Left ventricle myocardium inferior (tissue), 1 donor: ENCODE data around the gene CELF2. TPM values are rescaled to one million over a fixed set of nuclear protein-coding genes. Genes with fewer than 3 reads are reported as not detected.

Experiments
- DNase-seq: peaks from one replicate; pipeline ENCODE4 v3.0.0-alpha.2; 2020
- H3K27ac ChIP-seq: fragments of 200-600 bp; replicated peaks from 2 replicates; pipeline ENCODE4 v1.8.0; 2021
- H3K27me3 ChIP-seq: fragments of 200-600 bp; 2 replicates; pipeline ENCODE4 v1.8.0; 2021; ENCODE audit warnings: low read depth
- H3K36me3 ChIP-seq: fragments of 200-600 bp; 2 replicates; pipeline ENCODE4 v1.8.0; 2021
- H3K4me1 ChIP-seq: fragments of 200-600 bp; 2 replicates; pipeline ENCODE4 v1.8.0; 2021
- H3K4me3 ChIP-seq: fragments of 200-600 bp; 2 replicates; pipeline ENCODE4 v1.8.0; 2021; ENCODE audit warnings: mild to moderate bottlenecking, moderate library complexity
- H3K9me3 ChIP-seq: fragments of 200-600 bp; replicated peaks from 2 replicates; pipeline ENCODE4 v1.8.0; 2021
- CTCF ChIP-seq: fragments of 200-600 bp; IDR thresholded peaks from 2 replicates; pipeline ENCODE4 v1.8.0; 2021; ENCODE audit warnings: antibody characterized with exemption, mild to moderate bottlenecking, borderline replicate concordance
- intact Hi-C: fragments of 100-400 bp; cut with micrococcal nuclease; formaldehyde crosslinking; loops from one replicate; pipeline ENCODE4 v1.11.0; 2022
- total RNA-seq: library from RNA; stranded (reverse); fragmentation: NEBNext Ultra II Directional; extraction: Animal tissue kit (Norgen Biotek cat#: 25700); gene quantifications from one replicate; pipeline ENCODE4 v1.2.1, GENCODE V29; 2021
- donor health status: DM: no; HTN: yes; CAD: no; lungs with severe emphysema.

CELF2 gene
- total RNA-seq, 1 donor from 2014 or later, result 74.9 TPM

GRCh38 chr10:11150879-11151415, 133.3 kb downstream of the CELF2 start:
- H3K4me1 ChIP-seq, result peaks cover 97% of the 10 kb centered on the region
- peak overlapping the region; percentile 7 for H3K27ac ChIP-seq
- H3K27me3 ChIP-seq, result no peaks in the 10 kb centered on the region
- no peaks in the 10 kb centered on the region for H3K36me3 ChIP-seq
- H3K4me3 ChIP-seq, result no peak overlapping the region
- no peak for TF ChIP-seq CTCF
- no peaks in the 10 kb centered on the region for H3K9me3 ChIP-seq
- no peak for DNase-seq
- intact Hi-C loops, result no loop called here

GRCh38 chr10:11152801-11153200, 135.1 kb downstream of the CELF2 start:
- no peaks in the 10 kb centered on the region for H3K27me3 ChIP-seq
- no peak for DNase-seq
- H3K4me1 ChIP-seq, result peaks cover 93% of the 10 kb centered on the region
- intact Hi-C loops, result no loop called here
- no peak overlapping the region for H3K4me3 ChIP-seq
- no peaks in the 10 kb centered on the region for H3K9me3 ChIP-seq
- no peak for TF ChIP-seq CTCF
- no peaks in the 10 kb centered on the region for H3K36me3 ChIP-seq
- no peak overlapping the region for H3K27ac ChIP-seq

GRCh38 chr10:11153245-11153644, 135.6 kb downstream of the CELF2 start:
- no peak for TF ChIP-seq CTCF
- no peak for DNase-seq
- H3K9me3 ChIP-seq, result no peaks in the 10 kb centered on the region
- H3K27ac ChIP-seq, result no peak overlapping the region
- no peaks in the 10 kb centered on the region for H3K36me3 ChIP-seq
- no peak overlapping the region for H3K4me3 ChIP-seq
- no peaks in the 10 kb centered on the region for H3K27me3 ChIP-seq
- peaks cover 90% of the 10 kb centered on the region for H3K4me1 ChIP-seq
- intact Hi-C loops, result no loop called here

GRCh38 chr10:11153766-11154165, 136.1 kb downstream of the CELF2 start:
- Histone ChIP-seq H3K9me3 (no peaks in the 10 kb centered on the region), H3K4me3 (no peak overlapping the region), H3K36me3 (no peaks in the 10 kb centered on the region), H3K27ac (no peak overlapping the region), H3K4me1 (peaks cover 86% of the 10 kb centered on the region), H3K27me3 (no peaks in the 10 kb centered on the region)
- TF ChIP-seq CTCF, result no peak
- no peak for DNase-seq
- intact Hi-C loops, result no loop called here

- no peaks in the 10 kb centered on the region for H3K36me3 ChIP-seq
- H3K9me3 ChIP-seq, result no peaks in the 10 kb centered on the region
- no peaks in the 10 kb centered on the region for H3K27me3 ChIP-seq
- no peak overlapping the region for H3K4me3 ChIP-seq
- no peak for TF ChIP-seq CTCF
- peaks cover 82% of the 10 kb centered on the region for H3K4me1 ChIP-seq
- intact Hi-C loops, result no loop called here
- no peak for DNase-seq
- H3K27ac ChIP-seq, result no peak overlapping the region
Observed at GRCh38 chr10:11154333-11154732, 136.7 kb downstream of the CELF2 start.
